ENCODE data around the gene CSMD2.

CSMD2 gene

GRCh38 chr1:33768106-33768505 lies 396.9 kb downstream of the CSMD2 start:
- in situ Hi-C loops (cut with HindIII; ENCODE audit: low sequenced_read_pairs): no loop called here

DNA sequence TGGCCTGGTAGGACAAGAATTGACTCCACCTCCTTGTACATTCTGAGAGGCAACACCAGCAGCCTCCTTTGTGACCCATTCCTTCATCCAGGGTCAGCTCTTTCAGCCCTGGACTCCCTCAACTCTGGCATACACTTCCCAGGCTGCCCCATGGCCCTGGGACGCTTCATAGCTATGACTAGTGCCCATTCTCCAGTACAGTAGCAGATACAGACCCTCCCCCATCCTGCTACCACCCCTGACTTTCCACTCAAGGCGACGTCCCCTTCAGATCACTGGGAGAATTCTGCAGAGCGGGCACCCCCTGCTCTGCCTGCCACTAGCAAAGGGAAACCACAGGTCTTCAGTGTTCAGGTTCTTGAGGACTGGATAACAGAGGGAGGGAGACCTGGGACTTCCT lies 400.9 kb downstream of the CSMD2 start:
- in situ Hi-C loops (cut with HindIII; ENCODE audit: low sequenced_read_pairs): no loop called here

DNA sequence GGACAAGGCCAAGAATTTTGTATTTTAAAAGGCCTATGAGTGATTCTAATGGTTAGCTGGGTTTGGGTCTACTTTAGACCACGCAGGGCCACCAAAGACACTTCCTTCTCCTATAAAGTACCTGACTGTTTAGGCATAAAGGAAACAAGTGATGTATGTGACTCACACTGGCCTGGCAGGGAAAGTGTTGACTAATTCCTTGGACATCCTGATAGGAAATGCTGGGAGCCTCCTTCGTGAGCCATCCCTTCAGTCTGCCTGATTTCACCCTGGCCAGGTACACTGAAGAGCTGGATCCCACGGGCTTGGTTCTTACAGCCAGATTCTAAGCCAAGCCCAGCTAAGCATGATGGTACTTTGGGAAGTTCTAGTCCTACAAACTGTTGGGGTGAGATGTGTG lies 401.6 kb downstream of the CSMD2 start:
- in situ Hi-C loops (cut with HindIII; ENCODE audit: low sequenced_read_pairs): no loop called here

- in situ Hi-C loops (cut with HindIII; ENCODE audit: low sequenced_read_pairs): no loop called here
These were observed 402.1 kb downstream of the CSMD2 start for GRCh38 chr1:33762962-33763361.

GRCh38 chr1:33762109-33762830 lies 402.8 kb downstream of the CSMD2 start:
- in situ Hi-C loops (cut with HindIII; ENCODE audit: low sequenced_read_pairs): no loop called here

- in situ Hi-C loops (cut with HindIII; ENCODE audit: low sequenced_read_pairs): no loop called here
These were observed 406.3 kb downstream of the CSMD2 start for GRCh38 chr1:33758698-33759097.

DNA sequence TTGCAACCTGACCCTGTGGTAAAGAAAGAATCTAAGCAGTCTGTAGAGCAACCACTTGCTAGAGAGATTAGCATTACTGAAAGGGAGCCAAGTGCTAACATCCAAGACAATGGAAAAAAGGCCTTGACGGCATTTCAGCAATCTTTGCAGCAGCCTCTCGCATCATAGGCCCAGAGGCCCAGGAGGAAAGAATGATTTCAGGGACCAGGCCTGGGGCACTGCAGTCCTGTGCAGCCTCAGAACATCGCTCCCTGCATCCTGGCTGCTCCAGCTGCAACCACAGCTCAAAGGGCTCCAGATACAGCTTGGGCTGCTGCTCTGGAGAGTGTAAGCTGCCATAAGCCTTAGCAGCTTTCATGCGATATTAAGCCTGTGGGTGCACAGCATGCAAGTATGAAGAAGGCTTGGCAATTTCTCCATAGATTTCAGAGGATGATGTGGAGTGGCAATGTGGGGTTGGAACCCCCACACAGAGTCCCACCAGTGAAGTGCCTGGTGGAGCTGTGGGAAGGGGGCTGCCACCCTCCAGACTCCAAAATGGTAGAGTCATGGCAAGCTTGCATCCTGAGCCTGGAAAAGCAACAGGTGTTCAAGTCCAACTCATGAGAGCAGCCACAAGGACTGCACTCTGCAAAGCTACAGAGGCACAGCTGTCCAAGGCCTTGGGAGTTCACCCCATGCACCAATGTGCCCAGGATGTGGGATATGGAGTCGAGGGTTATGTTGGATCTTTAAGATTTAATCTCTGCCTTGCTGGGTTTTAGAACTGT lies 411.8 kb downstream of the CSMD2 start:
- in situ Hi-C loops (cut with HindIII; ENCODE audit: low sequenced_read_pairs): no loop called here

- in situ Hi-C loops (cut with HindIII; ENCODE audit: low sequenced_read_pairs): no loop called here
These were observed 419.1 kb downstream of the CSMD2 start for GRCh38 chr1:33745942-33746341.

DNA sequence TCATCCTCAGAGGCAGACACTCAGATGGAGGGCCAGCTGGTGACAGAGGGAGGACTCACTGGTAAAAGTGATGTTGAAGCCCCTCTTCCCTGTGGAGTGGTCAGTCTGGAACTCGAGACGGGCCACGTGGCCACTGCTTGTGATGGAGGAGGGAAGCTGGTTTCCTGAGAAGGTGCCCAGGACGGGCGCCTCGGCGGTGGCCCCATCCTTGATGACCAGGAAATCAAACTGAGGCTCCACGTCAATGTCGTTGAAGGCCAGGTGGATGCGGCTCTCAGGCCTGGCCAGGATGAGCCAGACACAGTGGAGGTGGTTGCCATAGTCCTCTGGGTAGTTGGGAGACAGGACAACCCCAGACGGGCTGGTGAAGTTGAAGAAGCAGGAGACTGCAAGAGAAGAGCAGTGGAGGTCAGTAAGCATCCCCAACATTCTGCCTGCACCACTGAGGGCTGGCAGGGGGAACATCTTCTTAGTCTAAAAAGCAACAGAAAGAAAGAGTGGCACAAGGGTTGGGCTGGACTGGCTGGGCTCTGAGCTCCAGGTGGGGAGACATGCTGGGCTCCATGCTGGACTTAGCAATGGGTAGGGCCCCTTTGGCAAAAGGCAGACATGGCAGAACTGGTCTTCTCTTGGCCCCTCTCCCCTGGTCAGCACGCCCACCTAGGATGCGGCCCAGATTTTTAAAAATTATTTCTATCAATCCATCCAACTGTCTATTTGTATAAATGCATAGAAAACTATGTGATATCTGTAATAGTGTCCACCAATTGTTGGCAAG lies 421.6 kb downstream of the CSMD2 start:
- in situ Hi-C loops (cut with HindIII; ENCODE audit: low sequenced_read_pairs): no loop called here

DNA sequence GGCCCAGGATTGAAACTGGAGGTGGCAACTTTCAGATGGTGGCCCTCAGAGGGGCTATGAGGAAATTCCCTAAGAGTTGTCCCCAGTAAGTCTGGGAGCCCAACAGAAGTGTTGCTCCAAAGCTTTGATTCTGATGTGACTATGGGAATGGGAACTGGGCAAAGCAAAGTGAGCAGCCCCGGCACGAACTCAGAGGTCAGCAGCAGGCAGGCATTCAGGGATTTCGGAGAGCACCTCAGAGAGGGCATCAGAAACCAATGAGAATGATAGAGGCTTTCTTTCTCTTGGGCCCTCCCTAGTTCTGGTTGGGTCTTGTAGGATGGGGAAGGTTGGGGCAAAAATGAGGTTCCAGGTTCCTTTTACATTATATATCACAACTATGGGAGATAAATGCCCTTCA lies 422.4 kb downstream of the CSMD2 start:
- in situ Hi-C loops (cut with HindIII; ENCODE audit: low sequenced_read_pairs): no loop called here

GRCh38 chr1:33741749-33742148 lies 423.3 kb downstream of the CSMD2 start:
- in situ Hi-C loops (cut with HindIII; ENCODE audit: low sequenced_read_pairs): no loop called here

DNA sequence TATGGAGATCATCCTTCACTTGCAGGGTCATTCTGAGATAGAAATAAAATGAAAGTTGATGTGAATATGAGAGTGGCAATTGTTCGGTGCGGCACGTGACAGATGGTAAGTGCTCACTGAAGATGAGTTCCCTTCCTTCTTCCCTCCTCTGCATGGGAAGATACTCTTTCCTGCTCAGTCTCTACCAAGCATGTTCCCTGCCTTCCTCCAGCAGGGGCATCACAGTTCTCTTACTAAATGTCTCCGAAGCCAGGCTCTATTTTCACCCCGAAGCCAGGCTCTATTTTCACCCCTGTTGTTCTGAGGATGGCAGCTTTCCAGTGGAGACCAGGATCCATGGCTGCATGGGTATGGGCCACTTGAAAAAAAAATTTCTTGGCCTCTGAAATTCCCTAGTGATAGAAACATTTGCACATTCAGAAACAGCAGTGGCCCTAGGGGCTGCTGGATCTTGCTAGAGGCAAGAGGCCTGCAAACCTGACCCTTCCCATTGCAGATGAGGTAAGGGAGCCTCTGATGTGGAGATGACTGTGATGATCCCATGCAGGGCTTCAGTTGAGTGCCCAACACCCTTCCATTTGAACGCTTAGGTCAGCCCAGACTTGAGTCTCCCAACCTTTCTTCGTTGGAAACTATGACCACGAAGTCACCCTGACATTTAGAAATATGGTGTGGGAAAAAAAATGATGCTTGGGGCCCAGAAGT lies 424.8 kb downstream of the CSMD2 start:
- in situ Hi-C loops (cut with HindIII; ENCODE audit: low sequenced_read_pairs): no loop called here

DNA sequence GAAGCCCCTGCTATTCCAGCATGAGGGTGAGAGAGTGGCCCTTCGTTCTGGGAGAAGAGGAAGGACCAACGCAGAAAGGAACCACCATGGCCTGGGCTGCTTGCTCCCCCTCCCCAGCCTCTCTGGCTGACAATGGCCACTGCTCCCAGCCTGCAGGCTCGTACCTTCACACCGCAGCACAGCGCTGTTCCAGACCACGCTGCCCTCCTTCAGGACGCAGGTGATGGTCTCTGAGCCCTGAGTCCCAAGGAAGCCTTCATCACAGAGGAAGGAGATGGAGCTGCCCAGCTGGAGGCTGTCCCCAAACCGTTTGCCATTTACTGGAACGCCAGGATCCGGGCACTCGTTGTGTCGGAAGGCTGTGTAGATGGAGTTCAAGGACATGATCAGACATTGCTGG lies 426.1 kb downstream of the CSMD2 start:
- in situ Hi-C loops (cut with HindIII; ENCODE audit: low sequenced_read_pairs): no loop called here

DNA sequence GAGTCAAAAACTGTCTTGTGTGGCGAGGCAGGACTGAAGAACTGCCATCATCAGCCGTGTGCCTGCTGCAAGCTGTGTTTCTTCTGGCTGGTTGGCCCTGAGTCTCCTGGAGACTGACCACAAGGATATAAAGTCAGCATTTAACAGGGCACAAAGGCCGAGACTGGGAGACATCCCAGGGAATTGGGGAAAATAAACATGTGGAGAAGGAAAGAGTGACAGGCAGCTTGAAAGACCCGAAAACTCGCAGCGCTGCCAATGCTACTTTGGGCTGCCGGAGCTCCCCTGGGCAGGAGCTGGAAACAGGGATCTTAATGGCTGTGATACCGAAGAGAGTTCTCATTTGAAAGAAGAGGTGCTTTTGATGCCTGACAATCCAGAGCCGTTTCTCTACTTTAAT lies 426.5 kb downstream of the CSMD2 start:
- in situ Hi-C loops (cut with HindIII; ENCODE audit: low sequenced_read_pairs): no loop called here

DNA sequence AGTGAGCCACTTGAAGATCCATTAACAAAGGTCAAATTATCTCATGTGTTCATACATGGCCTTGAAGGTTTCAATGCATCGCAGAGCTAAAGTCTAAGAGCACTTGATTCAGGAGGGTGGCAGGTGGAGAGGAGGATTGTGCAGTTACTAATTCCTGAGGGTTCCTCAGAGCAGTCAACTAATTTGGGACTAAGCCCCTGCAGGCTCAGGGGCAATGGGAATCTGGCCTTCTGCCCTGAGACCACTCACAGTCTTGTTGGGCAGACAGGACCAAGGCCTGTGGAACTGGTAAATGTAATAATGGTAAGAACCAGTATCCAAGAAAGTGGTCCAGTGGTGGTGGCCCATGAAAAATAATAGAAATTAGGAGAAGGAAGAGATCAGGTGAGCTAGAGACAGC lies 428.5 kb downstream of the CSMD2 start:
- in situ Hi-C loops (cut with HindIII; ENCODE audit: low sequenced_read_pairs): no loop called here

DNA sequence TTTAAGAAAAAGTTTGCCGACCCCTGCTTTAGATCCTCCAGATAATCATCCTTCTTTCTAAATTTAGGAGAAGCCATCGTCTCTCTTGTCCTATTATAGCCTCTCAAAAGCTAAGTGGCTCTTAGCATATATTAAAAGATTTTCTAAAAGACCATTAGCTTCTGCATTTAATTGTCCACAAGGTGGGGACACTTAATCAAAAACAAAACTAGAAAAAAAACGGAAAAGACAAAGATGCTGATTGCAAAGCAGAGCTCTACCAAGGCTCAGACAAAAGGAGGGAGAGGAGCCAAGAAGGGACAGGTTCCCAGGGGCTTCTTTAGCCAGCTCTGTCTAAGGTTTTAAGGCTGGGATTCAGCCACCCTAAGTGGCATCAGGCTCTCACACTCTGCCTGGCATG lies 429.4 kb downstream of the CSMD2 start:
- in situ Hi-C loops (cut with HindIII; ENCODE audit: low sequenced_read_pairs): no loop called here

- in situ Hi-C loops (cut with HindIII; ENCODE audit: low sequenced_read_pairs): no loop called here
These were observed 437.7 kb downstream of the CSMD2 start for GRCh38 chr1:33727310-33727709.

GRCh38 chr1:33726274-33726804 lies 438.7 kb downstream of the CSMD2 start:
- in situ Hi-C loops (cut with HindIII; ENCODE audit: low sequenced_read_pairs): no loop called here

DNA sequence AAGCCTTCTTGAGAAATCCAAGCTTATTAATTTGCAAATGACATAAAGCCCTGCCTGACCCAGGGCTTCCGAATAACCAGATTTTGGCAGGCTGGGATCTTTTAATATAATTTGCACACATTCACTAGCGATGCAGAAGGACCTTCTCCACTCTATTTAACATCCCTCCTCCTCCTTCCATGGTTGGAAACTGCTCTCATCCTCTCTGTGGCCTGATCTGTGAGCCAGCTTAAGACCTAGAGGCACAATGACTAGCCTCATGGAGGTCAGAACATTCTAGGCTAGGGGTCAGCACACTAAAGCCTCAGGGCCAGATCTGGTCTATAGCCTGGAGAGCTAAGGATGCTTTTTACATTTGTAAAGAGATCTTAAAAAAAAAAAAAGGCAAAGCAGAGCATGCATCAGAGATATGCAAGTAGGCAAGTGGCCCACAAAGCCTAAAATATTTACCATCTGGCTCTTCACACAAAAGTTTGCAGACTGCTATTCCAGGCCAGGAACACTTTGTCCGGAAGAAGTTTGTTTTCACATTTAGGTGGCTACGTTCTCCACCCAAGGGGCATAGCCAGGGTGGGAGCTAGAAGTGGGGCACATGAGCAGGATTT lies 439.4 kb downstream of the CSMD2 start:
- in situ Hi-C loops (cut with HindIII; ENCODE audit: low sequenced_read_pairs): no loop called here

DNA sequence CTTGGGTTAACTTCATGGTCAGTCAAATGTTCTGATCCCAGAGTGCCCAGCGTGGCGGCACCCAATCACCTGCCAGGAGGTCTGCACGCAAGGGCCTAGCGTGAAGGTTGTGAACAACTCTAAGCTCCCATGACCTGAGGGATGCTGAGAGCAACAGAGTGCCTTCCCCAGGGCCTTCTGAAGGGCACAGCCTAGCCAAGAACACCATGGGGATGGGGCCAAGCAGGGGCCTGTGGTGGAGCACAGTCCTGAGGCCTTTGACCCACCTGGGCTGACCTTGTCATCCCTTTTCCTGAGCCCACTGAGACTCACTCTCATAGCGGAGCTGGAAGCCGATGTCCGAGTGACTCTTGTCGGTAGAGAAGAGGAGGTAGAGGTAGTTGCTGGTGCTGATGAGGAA lies 440.0 kb downstream of the CSMD2 start:
- in situ Hi-C loops (cut with HindIII; ENCODE audit: low sequenced_read_pairs): no loop called here

Data from DLD1 (cell line).